ENCODE measurements around the gene MINAR1. TPM values are rescaled to one million over a fixed set of nuclear protein-coding genes. Genes with fewer than 3 reads are reported as not detected.

The MINAR1 gene
- total RNA-seq, 4 donors from 2014 or later: 0.25 to 0.64 (median 0.33) TPM

GRCh38 chr15:79400650-79401049 is 31.5 kb upstream of the MINAR1 start:
- no peak for TF ChIP-seq CTCF (IDR thresholded peaks at IDR 0.05)
- no peak for TF ChIP-seq POLR2A (IDR thresholded peaks at IDR 0.05)
- H3K4me3 ChIP-seq (ENCODE audit: low read depth, poor library complexity, severe bottlenecking): no peak overlapping the region
- no peak for DNase-seq (ENCODE audit: low spot score in 2 of 2)
- WGBS, 2 donors: 63 to 75% methylated on average over 3 of the region's 3 CpGs
- intact Hi-C loops (cut with DNase I; ENCODE audit: low total_unique reads): no loop called here

GRCh38 chr15:79401301-79401700 is 30.8 kb upstream of the MINAR1 start:
- TF ChIP-seq POLR2A (IDR thresholded peaks at IDR 0.05) (no peak), CTCF (IDR thresholded peaks at IDR 0.05) (no peak)
- H3K4me3 ChIP-seq (ENCODE audit: low read depth, poor library complexity, severe bottlenecking): no peak overlapping the region
- intact Hi-C loops (cut with DNase I; ENCODE audit: low total_unique reads): no loop called here
- WGBS, 2 donors: 61% methylated on average over 3 of the region's 3 CpGs
- DNase-seq (ENCODE audit: low spot score in 2 of 2): no peak

- intact Hi-C loops (cut with DNase I; ENCODE audit: low total_unique reads): no loop called here
- no peak overlapping the region for H3K4me3 ChIP-seq (ENCODE audit: low read depth, poor library complexity, severe bottlenecking)
- no peak for TF ChIP-seq CTCF (IDR thresholded peaks at IDR 0.05)
- TF ChIP-seq POLR2A (IDR thresholded peaks at IDR 0.05): no peak
- 81 to 82% methylated on average over 2 of the region's 2 CpGs for WGBS, 2 donors
- no peak for DNase-seq (ENCODE audit: low spot score in 2 of 2)
Observed at GRCh38 chr15:79402136-79402535, 30.0 kb upstream of the MINAR1 start.

- 95 to 96% methylated on average over 4 of the region's 4 CpGs for WGBS, 2 donors
- H3K4me3 ChIP-seq (ENCODE audit: low read depth, poor library complexity, severe bottlenecking): no peak overlapping the region
- DNase-seq (ENCODE audit: low spot score in 2 of 2): no peak
- intact Hi-C loops (cut with DNase I; ENCODE audit: low total_unique reads): no loop called here
- TF ChIP-seq POLR2A (IDR thresholded peaks at IDR 0.05): no peak
- TF ChIP-seq CTCF (IDR thresholded peaks at IDR 0.05): no peak
Observed at GRCh38 chr15:79403501-79403900, 28.6 kb upstream of the MINAR1 start.

GRCh38 chr15:79406210-79406609 is 25.9 kb upstream of the MINAR1 start:
- DNase-seq (ENCODE audit: low spot score in 2 of 2): no peak
- intact Hi-C loops (cut with DNase I; ENCODE audit: low total_unique reads): no loop called here
- 63 to 79% methylated on average over 3 of the region's 3 CpGs for WGBS, 2 donors
- H3K4me3 ChIP-seq (ENCODE audit: low read depth, poor library complexity, severe bottlenecking): no peak overlapping the region
- no peak for TF ChIP-seq POLR2A (IDR thresholded peaks at IDR 0.05)
- no peak for TF ChIP-seq CTCF (IDR thresholded peaks at IDR 0.05)

- DNase-seq (ENCODE audit: low spot score in 2 of 2): no peak
Observed at GRCh38 chr15:79408041-79408440, 24.1 kb upstream of the MINAR1 start.

More at GRCh38 chr15:79408041-79408440, 24.1 kb upstream of the MINAR1 start:
- no peak overlapping the region for H3K4me3 ChIP-seq (ENCODE audit: low read depth, poor library complexity, severe bottlenecking)
- intact Hi-C loops (cut with DNase I; ENCODE audit: low total_unique reads): no loop called here
- WGBS, 2 donors: 60 to 74% methylated on average over 5 of the region's 5 CpGs
- no peak for TF ChIP-seq POLR2A (IDR thresholded peaks at IDR 0.05)
- TF ChIP-seq CTCF (IDR thresholded peaks at IDR 0.05): no peak

Data from lower leg skin (tissue), 4 donors.